Endodermal cell (in vitro differentiated cells): Measurements from ENCODE around the gene STARD6. TPM values are rescaled to one million over a fixed set of nuclear protein-coding genes. Genes with fewer than 3 reads are reported as not detected.

Experiments
- DNase-seq: peaks from one replicate; pipeline ENCODE4 v3.0.0-alpha.2; 2017
- H3K27ac ChIP-seq: 2 replicates; pipeline ENCODE4 v1.5.1; 2013; ENCODE audit warnings: mild to moderate bottlenecking, low read depth, low read length, moderate library complexity
- H3K27me3 ChIP-seq: 2 replicates; pipeline ENCODE4 v1.6.1; 2013; ENCODE audit warnings: mild to moderate bottlenecking, low read length, moderate library complexity; ENCODE audit not compliant: insufficient read depth, control insufficient read depth, poor library complexity, severe bottlenecking
- H3K36me3 ChIP-seq: 2 replicates; pipeline ENCODE4 v1.7.0; 2013; ENCODE audit warnings: mild to moderate bottlenecking, low read length, moderate library complexity; ENCODE audit not compliant: control insufficient read depth, insufficient read depth
- H3K4me1 ChIP-seq: one replicate; pipeline ENCODE4 v1.7.0; 2013; ENCODE audit warnings: low read length; ENCODE audit not compliant: control insufficient read depth, insufficient read depth
- H3K4me3 ChIP-seq: 2 replicates; pipeline ENCODE4 v1.5.1; 2013; ENCODE audit warnings: mild to moderate bottlenecking, low read length, moderate library complexity
- H3K9ac ChIP-seq: 2 replicates; pipeline ENCODE4 v1.6.1; 2013; ENCODE audit warnings: mild to moderate bottlenecking, low read length, moderate library complexity; ENCODE audit not compliant: poor library complexity, severe bottlenecking; ENCODE audit errors: extremely low read depth
- H3K9me3 ChIP-seq: 2 replicates; pipeline ENCODE4 v1.6.1; 2013; ENCODE audit warnings: mild to moderate bottlenecking, low read length, moderate library complexity; ENCODE audit not compliant: control insufficient read depth
- H3K27ac Mint-ChIP-seq: 2 replicates; pipeline ENCODE4 v1.8.0; 2020; ENCODE audit warnings: mixed read lengths
- H3K27me3 Mint-ChIP-seq: 2 replicates; pipeline ENCODE4 v1.8.0; 2021; ENCODE audit warnings: mild to moderate bottlenecking, mixed read lengths; ENCODE audit not compliant: insufficient read depth
- H3K36me3 Mint-ChIP-seq: 2 replicates; pipeline ENCODE4 v1.8.0; 2020; ENCODE audit warnings: low read depth, mixed read lengths
- H3K4me1 Mint-ChIP-seq: 2 replicates; pipeline ENCODE4 v1.8.0; 2020; ENCODE audit warnings: mixed read lengths
- H3K4me3 Mint-ChIP-seq: 2 replicates; pipeline ENCODE4 v1.8.0; 2020; ENCODE audit warnings: mild to moderate bottlenecking, moderate library complexity, mixed read lengths
- H3K9me3 Mint-ChIP-seq: 2 replicates; pipeline ENCODE4 v1.8.0; 2020; ENCODE audit warnings: mild to moderate bottlenecking, mixed read lengths
- CTCF ChIP-seq: fragments of 200-600 bp; sonication (generic); conservative IDR thresholded peaks from 2 replicates; pipeline ENCODE4 v1.5.0; 2021; ENCODE audit warnings: antibody characterized with exemption, mild to moderate bottlenecking
- WGBS, 2 experiments: methylation state at CpG; one replicate each; pipeline versions ENCODE4 v1.1.5 to v1.1.7; 2013; ENCODE audit warnings: missing lambda C conversion rate in 2 of 2, mixed read lengths in 1 of 2; ENCODE audit not compliant: insufficient coverage in 1 of 2, insufficient read length in 1 of 2; 5-methylcytosine and 5-hydroxymethylcytosine counted together
- long read RNA-seq, 4 experiments: library from polyadenylated mRNA in 2 of 4; library from RNA in 1 of 4; library from capped mRNA in 1 of 4; stranded (forward) in 3 of 4; unstranded in 1 of 4; transcript quantifications; one replicate each; pipeline ENCODE4 v2.0.0, GENCODE V29; 2020 to 2021; ENCODE audit warnings: inconsistent platforms in 1 of 4
- polyA plus RNA-seq, 2 experiments: library from polyadenylated mRNA; stranded (reverse); fragments of 50-300 nt; gene quantifications; one replicate each; pipeline ENCODE4 v1.2.3, GENCODE V29; 2013
- total RNA-seq, 2 donors: library from RNA; stranded (reverse); fragmentation: NEBNext Ultra II Directional in 1 of 2; extraction: Animal tissue kit (Norgen Biotek cat#: 25700) in 1 of 2; gene quantifications; 2 replicates in 1 of 2; 3 replicates in 1 of 2; pipeline ENCODE4 v1.2.1, GENCODE V29; 2021

STARD6 gene, protein sequence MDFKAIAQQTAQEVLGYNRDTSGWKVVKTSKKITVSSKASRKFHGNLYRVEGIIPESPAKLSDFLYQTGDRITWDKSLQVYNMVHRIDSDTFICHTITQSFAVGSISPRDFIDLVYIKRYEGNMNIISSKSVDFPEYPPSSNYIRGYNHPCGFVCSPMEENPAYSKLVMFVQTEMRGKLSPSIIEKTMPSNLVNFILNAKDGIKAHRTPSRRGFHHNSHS
- total RNA-seq = not detected
- polyA plus RNA-seq (2013, experiment 1 of 2) = 0.39 TPM
- not detected for polyA plus RNA-seq (2013, experiment 2 of 2)
- long read RNA-seq, experiment 1 = 0 reads
- long read RNA-seq, experiment 2 = 0 reads
- long read RNA-seq, experiment 3 = 0 reads
- long read RNA-seq, experiment 4 = 0 reads

GRCh38 chr18:54357660-54358494 lies at the start of gene STARD6, which contains the start of gene C18orf54:
Gene STARD6 (minus strand): TSS chr18:54357858. CDS start chr18:54354573, 3,285 bp downstream.
Gene C18orf54 (plus strand): TSS chr18:54357906. CDS start chr18:54360573, 2,667 bp downstream.
- H3K9me3 Mint-ChIP-seq = no peaks in the 10 kb centered on the region
- Histone ChIP-seq H3K9me3 (no peaks in the 10 kb centered on the region), H3K4me3 (peak within 1 kb of the TSS; percentile 85), H3K4me1 (no peaks in the 10 kb centered on the region), H3K9ac (peak within 1 kb of the TSS; percentile 60), H3K27me3 (no peaks in the 10 kb centered on the region), H3K27ac (peak within 1 kb of the TSS; percentile 73), H3K36me3 (peaks cover 23% of the 10 kb centered on the region)
- H3K4me3 Mint-ChIP-seq = peak within 1 kb of the TSS; percentile 94
- TF ChIP-seq CTCF = peak; percentile 82
- peak within 1 kb of the TSS; percentile 91 for H3K27ac Mint-ChIP-seq
- DNase-seq = peak; percentile 97
- WGBS, 2 experiments = 0% methylated on average over 13 to 62 of the region's 62 CpGs
- peaks cover 15% of the 10 kb centered on the region for H3K4me1 Mint-ChIP-seq
- H3K36me3 Mint-ChIP-seq = peaks cover 19% of the 10 kb centered on the region
- H3K27me3 Mint-ChIP-seq = no peaks in the 10 kb centered on the region

DNA sequence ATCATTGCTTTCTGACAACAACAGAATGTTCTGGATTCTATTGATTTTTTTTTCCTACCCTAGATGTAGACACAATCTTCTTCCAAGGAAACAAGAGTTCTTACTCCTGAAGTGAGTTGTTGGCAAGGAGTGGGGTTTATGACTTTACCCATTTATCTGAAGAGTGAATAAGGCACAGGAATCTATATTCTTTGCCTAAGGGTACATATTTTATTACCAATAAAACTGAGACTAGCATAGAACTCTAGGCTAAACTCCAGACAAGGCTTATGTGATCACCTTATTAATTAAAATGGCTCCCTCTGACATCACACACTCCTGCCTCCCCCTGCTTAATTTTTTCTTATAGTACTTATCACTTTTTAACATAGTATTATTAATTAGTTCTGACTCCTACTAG lies 47.6 kb upstream of the STARD6 start:
- Histone ChIP-seq H3K4me3 (no peak overlapping the region), H3K36me3 (no peaks in the 10 kb centered on the region), H3K27me3 (no peaks in the 10 kb centered on the region), H3K9ac (no peak overlapping the region), H3K27ac (no peak overlapping the region), H3K9me3 (no peaks in the 10 kb centered on the region), H3K4me1 (no peaks in the 10 kb centered on the region)
- H3K36me3 Mint-ChIP-seq = no peaks in the 10 kb centered on the region
- no peak overlapping the region for H3K4me3 Mint-ChIP-seq
- H3K9me3 Mint-ChIP-seq = no peaks in the 10 kb centered on the region
- no peaks in the 10 kb centered on the region for H3K27me3 Mint-ChIP-seq
- no peak overlapping the region for H3K27ac Mint-ChIP-seq
- DNase-seq = no peak
- TF ChIP-seq CTCF = no peak
- H3K4me1 Mint-ChIP-seq = no peaks in the 10 kb centered on the region

DNA sequence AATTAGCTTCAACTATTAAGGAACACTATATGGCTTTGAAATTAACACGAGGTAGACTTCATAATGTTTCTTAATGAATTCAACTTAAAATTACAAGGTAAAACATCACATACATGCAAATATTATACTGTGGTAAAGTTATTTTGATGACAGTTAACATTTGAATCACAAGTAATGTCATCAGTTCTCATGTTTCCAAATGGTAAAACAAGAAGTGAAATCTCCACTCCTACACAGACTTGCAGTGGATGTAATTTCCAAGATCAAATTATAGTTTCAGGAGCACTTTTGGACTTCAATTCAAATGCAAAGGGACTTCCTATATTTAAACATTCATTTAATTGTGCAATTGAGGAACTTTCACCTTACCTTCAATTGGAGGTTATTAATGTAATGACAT lies 39.1 kb upstream of the STARD6 start:
- TF ChIP-seq CTCF = no peak
- no peak overlapping the region for H3K9ac ChIP-seq
- H3K27me3 ChIP-seq = no peaks in the 10 kb centered on the region
- H3K4me1 ChIP-seq = no peaks in the 10 kb centered on the region
- H3K27ac ChIP-seq = no peak overlapping the region
- Mint-ChIP-seq H3K9me3 (no peaks in the 10 kb centered on the region), H3K27me3 (peaks cover 3% of the 10 kb centered on the region), H3K27ac (no peak overlapping the region), H3K36me3 (no peaks in the 10 kb centered on the region), H3K4me1 (no peaks in the 10 kb centered on the region), H3K4me3 (no peak overlapping the region)
- H3K4me3 ChIP-seq = no peak overlapping the region
- no peaks in the 10 kb centered on the region for H3K9me3 ChIP-seq
- no peak for DNase-seq
- H3K36me3 ChIP-seq = no peaks in the 10 kb centered on the region
- no CpG with 5 or more reads among the region's 1 CpG for WGBS, 2 experiments
